Measurements from ENCODE around the gene LYPD4.

The LYPD4 gene

GRCh38 chr19:41851456-41851855 lies 7.0 kb upstream of the LYPD4 start:
- DNase-seq (ENCODE audit: low read depth, low spot score) = no peak
- no peak overlapping the region for H3K4me3 ChIP-seq (ENCODE audit: low read depth, low read length)
- TF ChIP-seq, protein P1, sequence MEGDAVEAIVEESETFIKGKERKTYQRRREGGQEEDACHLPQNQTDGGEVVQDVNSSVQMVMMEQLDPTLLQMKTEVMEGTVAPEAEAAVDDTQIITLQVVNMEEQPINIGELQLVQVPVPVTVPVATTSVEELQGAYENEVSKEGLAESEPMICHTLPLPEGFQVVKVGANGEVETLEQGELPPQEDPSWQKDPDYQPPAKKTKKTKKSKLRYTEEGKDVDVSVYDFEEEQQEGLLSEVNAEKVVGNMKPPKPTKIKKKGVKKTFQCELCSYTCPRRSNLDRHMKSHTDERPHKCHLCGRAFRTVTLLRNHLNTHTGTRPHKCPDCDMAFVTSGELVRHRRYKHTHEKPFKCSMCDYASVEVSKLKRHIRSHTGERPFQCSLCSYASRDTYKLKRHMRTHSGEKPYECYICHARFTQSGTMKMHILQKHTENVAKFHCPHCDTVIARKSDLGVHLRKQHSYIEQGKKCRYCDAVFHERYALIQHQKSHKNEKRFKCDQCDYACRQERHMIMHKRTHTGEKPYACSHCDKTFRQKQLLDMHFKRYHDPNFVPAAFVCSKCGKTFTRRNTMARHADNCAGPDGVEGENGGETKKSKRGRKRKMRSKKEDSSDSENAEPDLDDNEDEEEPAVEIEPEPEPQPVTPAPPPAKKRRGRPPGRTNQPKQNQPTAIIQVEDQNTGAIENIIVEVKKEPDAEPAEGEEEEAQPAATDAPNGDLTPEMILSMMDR (IDR thresholded peaks at IDR 0.05; ENCODE audit: low read depth, low read length) = no peak
- in situ Hi-C loops (cut with HindIII; ENCODE audit: low sequenced_read_pairs) = no loop called here

- TF ChIP-seq, protein P1 (IDR thresholded peaks at IDR 0.05; ENCODE audit: low read depth, low read length) = no peak
- in situ Hi-C loops (cut with HindIII; ENCODE audit: low sequenced_read_pairs) = no loop called here
- no peak overlapping the region for H3K4me3 ChIP-seq (ENCODE audit: low read depth, low read length)
- DNase-seq (ENCODE audit: low read depth, low spot score) = no peak
Measured at GRCh38 chr19:41850381-41850780, 5.9 kb upstream of the LYPD4 start.

DNA sequence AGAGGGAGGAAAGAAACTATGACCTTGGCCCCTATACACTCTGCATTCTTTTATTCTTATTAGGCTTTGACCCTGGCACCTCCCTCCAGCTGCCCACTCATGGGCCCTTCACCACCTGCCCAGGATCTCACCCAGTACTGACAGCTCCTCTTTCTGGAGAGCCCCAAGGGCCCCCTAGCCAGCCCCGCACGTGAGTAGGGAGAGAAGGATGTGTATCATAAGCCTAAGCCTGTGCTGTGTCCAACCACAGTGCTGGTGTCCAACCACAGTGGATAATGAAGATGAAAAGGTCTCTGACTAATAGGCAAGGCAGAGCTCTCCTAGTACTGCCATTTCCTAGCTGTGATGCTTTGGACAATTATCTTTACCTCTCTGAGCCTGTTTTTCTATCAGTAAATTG lies 4.6 kb upstream of the LYPD4 start:
- no peak for DNase-seq (ENCODE audit: low read depth, low spot score)
- no peak overlapping the region for H3K4me3 ChIP-seq (ENCODE audit: low read depth, low read length)
- TF ChIP-seq, protein P1 (IDR thresholded peaks at IDR 0.05; ENCODE audit: low read depth, low read length) = no peak
- in situ Hi-C loops (cut with HindIII; ENCODE audit: low sequenced_read_pairs) = no loop called here

- TF ChIP-seq, protein P1 (IDR thresholded peaks at IDR 0.05; ENCODE audit: low read depth, low read length) = no peak
- DNase-seq (ENCODE audit: low read depth, low spot score) = no peak
- in situ Hi-C loops (cut with HindIII; ENCODE audit: low sequenced_read_pairs) = no loop called here
- no peak overlapping the region for H3K4me3 ChIP-seq (ENCODE audit: low read depth, low read length)
Measured at GRCh38 chr19:41848666-41849065, 4.2 kb upstream of the LYPD4 start.

GRCh38 chr19:41847351-41848105 lies 3.0 kb upstream of the LYPD4 start:
- no peak for DNase-seq (ENCODE audit: low read depth, low spot score)
- H3K4me3 ChIP-seq (ENCODE audit: low read depth, low read length) = no peak overlapping the region
- in situ Hi-C loops (cut with HindIII; ENCODE audit: low sequenced_read_pairs) = no loop called here
- TF ChIP-seq, protein P1 (IDR thresholded peaks at IDR 0.05; ENCODE audit: low read depth, low read length) = no peak

- H3K4me3 ChIP-seq (ENCODE audit: low read depth, low read length) = no peak overlapping the region
- TF ChIP-seq, protein P1 (IDR thresholded peaks at IDR 0.05; ENCODE audit: low read depth, low read length) = no peak
- DNase-seq (ENCODE audit: low read depth, low spot score) = no peak
- in situ Hi-C loops (cut with HindIII; ENCODE audit: low sequenced_read_pairs) = no loop called here
Measured at GRCh38 chr19:41845051-41845590, 638 bp upstream of the LYPD4 start.

DNA sequence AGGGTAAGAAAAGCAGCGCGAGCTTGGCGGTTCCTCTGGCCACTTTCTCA lies 343 bp upstream of the LYPD4 start, which contains the start of gene DMRTC2:
TSS of gene DMRTC2 (plus strand) at position 42 of the 50 bp plus-strand sequence. CDS start 2,387 bp downstream, outside the sequence.
- in situ Hi-C loops (cut with HindIII; ENCODE audit: low sequenced_read_pairs) = no loop called here
- H3K4me3 ChIP-seq (ENCODE audit: low read depth, low read length) = no peak within 1 kb of the TSS
- DNase-seq (ENCODE audit: low read depth, low spot score) = no peak
- TF ChIP-seq, protein P1 (IDR thresholded peaks at IDR 0.05; ENCODE audit: low read depth, low read length) = no peak
